CD4-positive, alpha-beta T cell treated with Interleukin-17A for 4 hours (primary cell): ENCODE data around the gene ROPN1L.

Source experiments
- DNase-seq: peaks from one replicate; pipeline ENCODE4 v3.0.0-alpha.2; 2020; ENCODE audit warnings: mixed read lengths

Gene ROPN1L

GRCh38 chr5:10459080-10460055 lies 17.7 kb downstream of the ROPN1L start:
- no peak for DNase-seq

- no peak for DNase-seq
Observed at GRCh38 chr5:10460252-10460906, 18.7 kb downstream of the ROPN1L start.

GRCh38 chr5:10461041-10461440 lies 19.4 kb downstream of the ROPN1L start:
- DNase-seq: no peak

- DNase-seq: no peak
Observed at GRCh38 chr5:10461904-10462555, 20.4 kb downstream of the ROPN1L start.

GRCh38 chr5:10463566-10463965 lies 21.9 kb downstream of the ROPN1L start:
- no peak for DNase-seq

DNA sequence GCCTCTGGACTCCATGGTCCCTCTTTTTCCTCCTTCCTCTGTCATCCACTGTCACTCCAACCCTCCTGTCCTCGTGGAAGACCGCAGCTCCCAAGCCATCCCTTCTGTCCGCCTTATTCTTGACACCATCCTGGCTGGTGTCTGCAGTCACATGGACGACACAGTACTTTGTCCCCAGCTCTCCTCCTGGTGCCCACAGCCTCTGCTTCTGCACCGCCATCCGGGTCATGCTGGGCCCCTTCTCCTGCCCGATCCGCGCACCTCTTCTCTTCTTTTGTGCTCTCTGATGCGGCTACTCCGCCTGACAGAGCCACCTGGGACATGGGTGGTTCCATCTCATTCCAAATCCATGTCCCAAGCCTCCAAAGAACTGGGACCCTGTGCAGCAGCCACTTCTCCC lies 22.5 kb downstream of the ROPN1L start:
- DNase-seq: no peak

GRCh38 chr5:10465726-10466125 lies 24.0 kb downstream of the ROPN1L start:
- no peak for DNase-seq

DNA sequence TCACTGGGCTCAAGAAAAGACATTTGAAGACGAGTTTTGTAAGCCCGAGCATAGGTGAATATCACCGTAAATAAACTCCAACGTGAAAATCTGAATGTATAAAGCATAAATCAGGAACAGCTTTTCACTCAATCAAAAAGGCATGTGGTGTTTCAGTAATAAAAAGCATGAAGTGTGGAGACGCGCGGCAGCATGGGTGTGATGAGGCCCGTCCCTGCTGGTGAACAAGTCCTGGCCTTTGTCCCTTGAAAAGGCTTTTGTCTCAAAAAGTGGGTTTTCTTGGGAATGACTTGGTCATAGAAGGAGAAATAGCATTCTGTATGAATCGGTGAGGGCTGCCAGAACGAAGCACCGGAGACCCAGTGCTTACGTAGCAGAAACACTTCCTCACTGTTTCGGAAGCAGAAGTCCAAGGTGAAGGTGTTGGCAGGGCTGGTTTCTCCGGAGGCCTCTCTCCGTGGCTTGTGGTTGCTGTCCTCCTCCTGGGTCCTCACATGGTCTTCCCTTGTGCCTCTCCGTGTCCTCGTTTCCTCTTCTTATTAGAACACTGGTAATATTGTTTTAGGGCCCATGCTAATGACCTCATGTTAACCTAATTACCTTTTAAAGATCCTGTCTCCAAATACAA lies 24.9 kb downstream of the ROPN1L start:
- no peak for DNase-seq

- no peak for DNase-seq
Observed at GRCh38 chr5:10467281-10468198, 25.9 kb downstream of the ROPN1L start.

DNA sequence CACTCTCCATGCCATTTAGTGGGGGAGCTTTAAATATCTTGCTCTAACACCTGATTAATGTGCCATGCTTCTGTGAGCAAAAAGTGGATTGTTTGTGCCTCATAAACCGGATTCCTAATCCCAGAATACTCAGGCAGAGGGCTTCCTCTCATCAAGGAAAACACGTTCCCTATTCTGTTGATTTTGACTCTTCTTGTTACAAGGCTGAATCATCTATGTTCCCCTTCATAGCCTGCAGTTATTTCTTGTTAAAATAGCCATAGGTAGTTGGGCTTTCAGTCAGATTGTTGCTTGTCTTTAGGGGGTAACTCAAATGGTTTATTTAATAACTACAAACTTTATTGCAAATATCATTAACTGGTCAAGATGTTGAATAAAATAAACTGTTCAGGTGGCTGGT lies 26.6 kb downstream of the ROPN1L start:
- no peak for DNase-seq

DNA sequence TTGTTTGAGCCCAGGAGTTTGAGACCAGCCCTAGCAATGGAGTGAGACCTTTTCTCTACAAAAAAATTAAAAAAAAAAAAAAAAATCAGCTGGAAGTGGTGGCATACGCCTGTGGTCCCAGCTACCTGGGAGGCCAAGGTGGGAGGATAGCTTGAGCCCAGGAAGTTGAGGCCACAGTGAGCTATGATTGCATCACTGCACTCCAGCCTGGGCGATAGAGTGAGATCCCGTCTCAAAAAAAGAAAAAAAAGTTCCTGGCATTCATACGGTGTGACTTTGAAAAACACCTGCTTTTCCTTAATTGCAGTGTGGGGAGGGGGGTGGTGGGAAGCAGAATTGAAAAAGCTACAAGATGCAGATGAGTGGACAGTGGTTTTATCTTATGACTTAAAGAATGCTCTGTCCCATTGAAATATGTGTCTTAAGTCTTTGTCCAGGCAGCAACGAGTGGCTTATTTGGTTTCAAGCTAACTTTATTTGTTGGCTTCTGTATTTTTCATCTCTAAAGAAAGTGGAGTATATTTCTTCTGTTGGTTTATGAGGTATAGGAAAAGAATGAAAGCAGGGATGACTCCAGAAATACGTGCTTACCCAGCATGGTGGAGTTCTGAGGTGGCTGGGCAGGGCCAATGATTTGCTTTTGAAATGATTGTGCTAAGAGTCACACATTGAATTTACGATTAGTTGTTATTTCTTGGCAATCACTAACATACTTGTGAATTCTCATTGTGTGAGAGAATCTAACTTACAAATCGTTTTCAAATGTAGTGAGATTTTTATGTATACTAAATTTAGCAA lies 27.8 kb downstream of the ROPN1L start:
- no peak for DNase-seq

- no peak for DNase-seq
Observed at GRCh38 chr5:10470669-10471068, 29.0 kb downstream of the ROPN1L start.

GRCh38 chr5:10471677-10472076 lies 30.0 kb downstream of the ROPN1L start:
- DNase-seq: no peak

- DNase-seq: no peak
Observed at GRCh38 chr5:10474521-10475075, 32.9 kb downstream of the ROPN1L start.

GRCh38 chr5:10475931-10476676 lies 34.4 kb downstream of the ROPN1L start:
- no peak for DNase-seq

DNA sequence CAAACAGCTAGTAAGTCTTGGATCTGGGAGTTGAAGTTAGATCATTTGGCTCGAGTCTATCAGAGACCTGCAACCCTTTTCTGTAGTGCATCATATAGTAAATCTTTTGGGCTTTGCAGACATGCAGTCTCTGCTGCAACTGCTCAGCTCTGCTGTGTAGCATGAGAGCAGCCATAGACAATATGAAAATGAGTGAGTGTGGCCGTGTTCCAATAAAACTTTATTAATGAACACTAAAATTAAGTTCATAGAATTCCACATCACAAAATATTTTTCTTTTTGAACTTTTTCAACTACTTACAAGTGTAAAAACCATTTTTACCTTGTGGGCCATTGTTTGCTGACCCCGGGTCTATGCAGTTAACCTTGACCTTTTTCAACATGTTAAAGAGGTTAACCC lies 35.2 kb downstream of the ROPN1L start:
- DNase-seq: no peak

DNA sequence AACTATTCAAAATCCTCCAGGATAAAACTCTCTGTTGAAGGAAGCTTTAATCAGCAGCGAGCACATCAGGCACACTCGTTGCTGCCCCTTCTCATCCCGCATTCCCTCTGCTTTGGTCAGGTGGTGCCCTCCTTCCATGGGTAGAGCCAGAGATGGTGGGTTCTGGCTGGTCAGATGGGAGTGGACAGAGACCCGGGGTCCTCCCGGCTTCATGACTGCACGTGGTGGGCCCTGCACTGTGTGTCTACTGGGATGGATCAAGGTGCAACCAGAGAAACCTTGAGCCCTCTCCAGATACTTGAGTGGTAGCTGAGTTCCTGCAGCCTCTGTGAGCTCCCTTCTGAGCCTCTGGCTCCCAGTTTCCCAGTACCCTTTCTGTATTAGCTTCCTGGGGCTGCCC lies 36.3 kb downstream of the ROPN1L start:
- DNase-seq: no peak

DNA sequence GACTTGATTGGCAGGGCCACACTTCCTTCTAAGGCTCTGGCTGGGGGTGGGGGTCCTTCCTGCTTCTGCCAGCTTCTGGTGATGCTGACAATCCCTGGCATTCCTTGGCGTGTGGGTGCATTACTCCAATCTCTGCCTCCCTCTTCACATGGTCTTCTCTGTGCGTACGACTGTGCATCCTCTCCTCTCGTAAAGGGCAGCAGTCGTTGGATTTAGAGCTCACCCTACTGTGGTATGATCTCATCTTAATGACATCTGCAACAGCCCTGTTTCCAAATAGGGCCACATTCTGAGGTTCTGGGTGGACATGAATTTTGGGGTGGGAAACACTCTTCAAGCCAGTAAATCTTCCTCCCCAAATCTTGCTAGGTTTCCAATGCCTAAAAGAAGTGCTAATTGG lies 36.8 kb downstream of the ROPN1L start:
- no peak for DNase-seq

DNA sequence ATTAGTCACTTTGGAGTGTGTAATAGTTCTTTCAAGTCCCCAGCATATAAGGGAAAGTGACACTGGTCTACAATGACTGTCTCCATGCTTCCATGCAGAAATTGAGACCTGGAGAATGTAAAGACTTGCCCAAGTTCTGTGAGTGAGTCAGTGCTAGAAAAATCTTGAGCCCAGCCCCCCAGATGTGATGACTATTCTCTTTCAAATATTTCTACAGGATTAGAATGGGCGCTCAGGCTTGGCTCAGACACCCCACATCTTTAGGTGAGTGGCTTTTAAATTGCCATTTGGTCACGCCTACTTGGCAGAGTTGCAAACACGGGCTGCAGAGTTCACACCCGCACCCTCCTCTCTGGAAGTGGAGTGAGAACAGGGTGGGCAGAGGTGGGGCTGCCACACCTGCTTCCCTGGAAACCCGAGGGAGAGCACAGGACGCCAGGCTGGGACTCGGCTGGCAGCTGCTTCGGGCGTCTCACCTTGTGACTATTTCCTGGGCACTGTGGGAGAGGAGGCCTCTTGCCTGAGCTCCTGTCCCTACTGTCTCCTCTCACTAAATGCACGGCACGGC lies 37.6 kb downstream of the ROPN1L start:
- no peak for DNase-seq
